Keratinocyte (primary cell): ENCODE measurements around the gene PLXDC1. TPM values are rescaled to one million over a fixed set of nuclear protein-coding genes. Genes with fewer than 3 reads are reported as not detected.

Source experiments
- DNase-seq: peaks from one replicate; pipeline ENCODE4 v3.0.0-alpha.2; 2011; ENCODE audit warnings: low read depth, missing footprints, low spot score
- FAIRE-seq: peaks from 2 replicates; lab custom pipeline; 2011; peaks lifted over from hg19 to GRCh38; lab: Jason Lieb, UNC
- H2AFZ ChIP-seq: 2 replicates; pipeline ENCODE4 v1.6.0; 2012; ENCODE audit warnings: low read length, control low read depth, inconsistent platforms; ENCODE audit not compliant: control insufficient read depth
- H3K27ac ChIP-seq: 2 replicates; pipeline ENCODE4 v1.5.1; 2011; ENCODE audit warnings: low read length; ENCODE audit not compliant: control insufficient read depth, insufficient read depth
- H3K27me3 ChIP-seq: 3 replicates; pipeline ENCODE4 v1.6.0; 2011; ENCODE audit warnings: low read length; ENCODE audit not compliant: control insufficient read depth, insufficient read depth; ENCODE audit errors: extremely low read depth
- H3K36me3 ChIP-seq, 2 experiments: 2 replicates in 1 of 2; 3 replicates in 1 of 2; pipeline ENCODE4 v1.5.1; 2011; ENCODE audit warnings: low read length in 2 of 2, mild to moderate bottlenecking in 1 of 2; ENCODE audit not compliant: control insufficient read depth in 2 of 2, insufficient read depth in 2 of 2; ENCODE audit errors: extremely low read depth in 1 of 2
- H3K4me1 ChIP-seq: 3 replicates; pipeline ENCODE4 v1.5.1; 2011; ENCODE audit warnings: low read length; ENCODE audit not compliant: control insufficient read depth, insufficient read depth; ENCODE audit errors: extremely low read depth
- H3K4me2 ChIP-seq: 3 replicates; pipeline ENCODE4 v1.6.0; 2011; ENCODE audit warnings: low read depth, low read length; ENCODE audit not compliant: control insufficient read depth, insufficient read depth; ENCODE audit errors: extremely low read depth
- H3K4me3 ChIP-seq, 3 experiments: fragments of 200-600 bp in 1 of 3; sonication (generic) in 1 of 3; 2 replicates in 2 of 3; 3 replicates in 1 of 3; pipeline ENCODE4 v1.5.1; 2011 to 2016; ENCODE audit warnings: low read length in 3 of 3, mild to moderate bottlenecking in 3 of 3, control low read depth in 2 of 3, inconsistent platforms in 1 of 3, low read depth in 1 of 3, mixed read lengths in 1 of 3, mixed run types in 1 of 3, moderate library complexity in 1 of 3; ENCODE audit not compliant: control insufficient read depth in 2 of 3, insufficient read depth in 2 of 3; ENCODE audit errors: extremely low read depth in 1 of 3
- H3K79me2 ChIP-seq: 2 replicates; pipeline ENCODE4 v1.6.0; 2012; ENCODE audit warnings: low read length; ENCODE audit not compliant: control insufficient read depth, insufficient read depth
- H3K9ac ChIP-seq: 3 replicates; pipeline ENCODE4 v1.6.0; 2011; ENCODE audit warnings: low read length; ENCODE audit not compliant: control insufficient read depth, insufficient read depth; ENCODE audit errors: extremely low read depth
- H3K9me1 ChIP-seq: 3 replicates; pipeline ENCODE4 v1.6.0; 2011; ENCODE audit warnings: low read length; ENCODE audit not compliant: control insufficient read depth, insufficient read depth; ENCODE audit errors: extremely low read depth
- H3K9me3 ChIP-seq: 2 replicates; pipeline ENCODE4 v1.5.1; 2012; ENCODE audit warnings: low read depth, low read length; ENCODE audit not compliant: control insufficient read depth
- H4K20me1 ChIP-seq: 3 replicates; pipeline ENCODE4 v1.6.0; 2011; ENCODE audit warnings: low read length; ENCODE audit not compliant: control insufficient read depth, insufficient read depth; ENCODE audit errors: extremely low read depth
- CTCF ChIP-seq, 3 experiments: IDR thresholded peaks in 1 of 3; conservative IDR thresholded peaks in 1 of 3; optimal IDR thresholded peaks in 1 of 3; 2 replicates in 2 of 3; 3 replicates in 1 of 3; pipeline versions ENCODE3 to v1.5.1; 2011; ENCODE audit warnings: low read length in 3 of 3, mild to moderate bottlenecking in 3 of 3, moderate library complexity in 2 of 3, control low read depth in 1 of 3, inconsistent platforms in 1 of 3; ENCODE audit not compliant: insufficient read depth in 2 of 3; ENCODE audit errors: extremely low read depth in 1 of 3
- EZH2 ChIP-seq: IDR thresholded peaks from one replicate; pipeline ENCODE4 v1.6.1; 2012; ENCODE audit warnings: inconsistent platforms, mild to moderate bottlenecking, low read length, moderate library complexity
- dilution Hi-C: fragments of 300-500 bp; cut with MboI; formaldehyde crosslinking; loops from one replicate; pipeline ENCODE4 v1.7.0; 2020; ENCODE audit warnings: low sequenced_read_pairs; ENCODE audit not compliant: extremely low pct_ligation_motif_present
- polyA plus RNA-seq, 5 experiments: library from polyadenylated mRNA; depleted of rRNA in 3 of 5; stranded (reverse) in 3 of 5; stranded (forward) in 1 of 5; unstranded in 1 of 5; fragments of >200 nt; gene quantifications; 1 replicate in 1 of 5; 2 replicates in 3 of 5; 3 replicates in 1 of 5; pipeline versions ENCODE4 v1.2.1 to v1.2.3, GENCODE V29; 2011 to 2012; ENCODE audit warnings: missing spikeins in 2 of 5, low read depth in 1 of 5, low replicate concordance in 1 of 5

PLXDC1 gene
- polyA plus RNA-seq, 1 donor (not counting 4 experiments of a cell fraction or from before 2014, with no cell fraction given): 0.35 TPM

- TF ChIP-seq EZH2 (no peak), CTCF (optimal IDR thresholded peaks at IDR 0.05 in 1 of 3, IDR thresholded peaks at IDR 0.05 in 1 of 3, conservative IDR thresholded peaks at IDR 0.05 in 1 of 3; ENCODE audit: extremely low read depth in 1 of 3, insufficient read depth in 2 of 3, low read length in 3 of 3) (no peak)
- FAIRE-seq: no peak
Observed at GRCh38 chr17:39125143-39125875, 26.1 kb downstream of the PLXDC1 start.

GRCh38 chr17:39123627-39124026, 27.8 kb downstream of the PLXDC1 start:
- H2AFZ ChIP-seq: no peak overlapping the region
- FAIRE-seq: no peak
- no peaks in the 10 kb centered on the region for H3K27me3 ChIP-seq
- H3K79me2 ChIP-seq: no peaks in the 10 kb centered on the region
- H3K9ac ChIP-seq: no peak overlapping the region
- H3K4me1 ChIP-seq: no peaks in the 10 kb centered on the region
- DNase-seq: no peak
- H3K9me1 ChIP-seq: no peaks in the 10 kb centered on the region
- no peak overlapping the region for H3K4me2 ChIP-seq
- H3K9me3 ChIP-seq: no peaks in the 10 kb centered on the region
- no peaks in the 10 kb centered on the region for H3K36me3 ChIP-seq
- H3K4me3 ChIP-seq: no peak overlapping the region
- dilution Hi-C loops: no loop called here
- TF ChIP-seq EZH2 (no peak), CTCF (optimal IDR thresholded peaks at IDR 0.05 in 1 of 3, IDR thresholded peaks at IDR 0.05 in 1 of 3, conservative IDR thresholded peaks at IDR 0.05 in 1 of 3; ENCODE audit: extremely low read depth in 1 of 3, insufficient read depth in 2 of 3, low read length in 3 of 3) (no peak)
- no peak overlapping the region for H3K27ac ChIP-seq
- H4K20me1 ChIP-seq: no peaks in the 10 kb centered on the region

More at GRCh38 chr17:39125143-39125875, 26.1 kb downstream of the PLXDC1 start:
- dilution Hi-C loops: no loop called here
- Histone ChIP-seq H3K27me3 (no peaks in the 10 kb centered on the region), H3K9ac (no peak overlapping the region), H4K20me1 (no peaks in the 10 kb centered on the region), H3K27ac (no peak overlapping the region), H3K36me3 (no peaks in the 10 kb centered on the region), H3K4me2 (no peak overlapping the region), H3K9me1 (no peaks in the 10 kb centered on the region), H3K4me1 (no peaks in the 10 kb centered on the region), H3K79me2 (no peaks in the 10 kb centered on the region), H2AFZ (no peak overlapping the region), H3K9me3 (no peaks in the 10 kb centered on the region), H3K4me3 (no peak overlapping the region)
- DNase-seq: no peak
